ENCODE results near the gene CYP1B1.
A peak's percentile ranks its signal among the peaks of the same experiment; 100 is the strongest.

The CYP1B1 gene

GRCh38 chr2:38120264-38120592 is 44.3 kb upstream of the CYP1B1 start:
- no peaks in the 10 kb centered on the region for H3K4me1 ChIP-seq (ENCODE audit: control insufficient read depth, low read depth, low read length)
- H3K9ac ChIP-seq (ENCODE audit: low read length) = no peak overlapping the region
- no peak overlapping the region for H3K4me2 ChIP-seq (ENCODE audit: low read length)

DNA sequence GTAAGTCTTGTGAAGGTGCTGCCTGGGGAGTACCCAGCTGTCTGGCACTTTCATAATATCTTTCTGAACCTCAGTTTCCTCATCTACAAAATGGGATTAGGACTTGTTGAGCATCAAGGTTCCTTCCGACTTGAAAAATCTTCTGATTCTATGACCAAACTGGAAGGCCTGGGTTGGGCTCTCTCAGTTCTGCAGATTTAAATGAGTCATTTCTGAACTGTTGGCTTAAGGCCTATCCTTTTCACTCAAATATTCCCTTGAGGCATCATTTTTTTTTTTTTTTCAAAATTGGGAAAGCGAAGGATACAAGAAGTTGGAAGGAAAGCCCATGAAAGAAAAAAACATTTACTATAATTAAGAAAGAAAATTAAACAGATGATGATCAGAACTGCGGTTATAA is 40.8 kb upstream of the CYP1B1 start:
- Histone ChIP-seq H3K79me1 (ENCODE audit: low read length) (no peaks in the 10 kb centered on the region), H3K79me2 (ENCODE audit: control insufficient read depth, insufficient read depth, low read length) (no peaks in the 10 kb centered on the region), H3K36me3 (ENCODE audit: control insufficient read depth, insufficient read depth, low read length) (no peaks in the 10 kb centered on the region), H4K5ac (ENCODE audit: low read length) (no peak overlapping the region), H3K4me1 (ENCODE audit: control insufficient read depth, low read depth, low read length) (no peaks in the 10 kb centered on the region), H2BK5ac (ENCODE audit: low read length) (no peak overlapping the region), H2AK5ac (ENCODE audit: low read length) (no peak overlapping the region), H3K4me2 (ENCODE audit: low read length) (no peak overlapping the region), H3K23ac (ENCODE audit: low read length) (no peak overlapping the region), H4K8ac (ENCODE audit: low read depth, low read length) (no peak overlapping the region), H3K9ac (ENCODE audit: low read length) (no peak overlapping the region), H3K27ac (ENCODE audit: low read depth, low read length) (no peak overlapping the region), H3K18ac (ENCODE audit: low read length) (no peak overlapping the region), H2BK15ac (replicated peaks; ENCODE audit: low read depth) (no peak overlapping the region), H3K27me3 (ENCODE audit: insufficient read depth, low read length, poor library complexity) (no peaks in the 10 kb centered on the region), H3K4me3 (ENCODE audit: low read length) (no peak overlapping the region), H3K4ac (ENCODE audit: low read depth, low read length) (no peak overlapping the region), H3K56ac (ENCODE audit: low read length) (no peak overlapping the region), H2BK120ac (ENCODE audit: low read depth, low read length) (no peak overlapping the region)
- DNase-seq = no peak
- no CpG with 5 or more reads among the region's 3 CpGs for WGBS (ENCODE audit: extremely low coverage, insufficient coverage, low lambda C conversion rate)

More at GRCh38 chr2:38120264-38120592, 44.3 kb upstream of the CYP1B1 start:
- H2BK5ac ChIP-seq (ENCODE audit: low read length) = no peak overlapping the region
- H4K5ac ChIP-seq (ENCODE audit: low read length) = no peak overlapping the region
- no peak overlapping the region for H2BK120ac ChIP-seq (ENCODE audit: low read depth, low read length)
- no peak overlapping the region for H2AK5ac ChIP-seq (ENCODE audit: low read length)
- H2BK15ac ChIP-seq (replicated peaks; ENCODE audit: low read depth) = no peak overlapping the region
- no peaks in the 10 kb centered on the region for H3K79me1 ChIP-seq (ENCODE audit: low read length)
- H3K23ac ChIP-seq (ENCODE audit: low read length) = no peak overlapping the region
- H3K27ac ChIP-seq (ENCODE audit: low read depth, low read length) = no peak overlapping the region
- H3K27me3 ChIP-seq (ENCODE audit: insufficient read depth, low read length, poor library complexity) = no peaks in the 10 kb centered on the region
- no CpG with 5 or more reads among the region's 2 CpGs for WGBS (ENCODE audit: extremely low coverage, insufficient coverage, low lambda C conversion rate)
- H3K4me3 ChIP-seq (ENCODE audit: low read length) = no peak overlapping the region
- DNase-seq = no peak
- no peaks in the 10 kb centered on the region for H3K36me3 ChIP-seq (ENCODE audit: control insufficient read depth, insufficient read depth, low read length)
- H3K18ac ChIP-seq (ENCODE audit: low read length) = no peak overlapping the region
- no peak overlapping the region for H3K56ac ChIP-seq (ENCODE audit: low read length)
- H3K79me2 ChIP-seq (ENCODE audit: control insufficient read depth, insufficient read depth, low read length) = no peaks in the 10 kb centered on the region
- no peak overlapping the region for H3K4ac ChIP-seq (ENCODE audit: low read depth, low read length)
- H4K8ac ChIP-seq (ENCODE audit: low read depth, low read length) = no peak overlapping the region

DNA sequence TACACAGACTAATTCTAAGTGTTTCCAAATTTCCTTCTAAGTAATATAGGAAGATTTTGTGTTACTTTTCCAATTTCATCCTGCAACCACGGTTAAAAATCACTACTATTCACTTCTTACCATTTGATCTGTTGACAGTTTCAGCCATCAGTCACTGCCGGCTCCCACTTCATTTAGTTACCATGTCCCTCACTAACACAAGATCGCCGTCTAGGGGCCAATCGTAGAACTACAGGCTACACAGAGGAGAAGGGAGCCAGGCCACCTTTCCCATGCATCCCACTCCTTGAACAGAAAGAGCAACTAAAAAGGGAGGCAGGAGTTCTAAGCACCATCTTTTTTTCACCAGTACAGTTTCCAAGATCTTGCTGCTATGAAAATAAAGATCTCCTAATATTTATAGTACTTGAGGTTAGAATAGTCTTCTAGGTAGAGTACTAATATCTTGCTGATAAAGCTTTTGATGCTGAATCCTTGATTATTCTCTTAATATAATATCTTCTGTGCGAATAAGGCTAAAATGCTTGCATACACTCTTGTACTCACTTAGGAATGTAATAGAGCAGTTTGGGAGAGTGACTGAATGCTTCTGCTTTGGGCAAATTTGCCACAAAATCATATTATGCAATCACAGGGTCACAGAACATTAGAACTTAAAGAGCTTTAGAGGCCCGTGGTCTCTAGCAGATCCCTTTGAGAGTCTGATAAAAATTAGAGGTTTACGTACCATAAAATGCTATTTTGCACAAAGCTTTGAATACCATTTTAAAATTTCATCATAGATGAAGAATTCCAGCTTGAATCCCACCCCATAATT is 39.5 kb upstream of the CYP1B1 start:
- no peak overlapping the region for H3K4me3 ChIP-seq (ENCODE audit: low read length)
- DNase-seq = peak; percentile 91
- no peak overlapping the region for H2BK120ac ChIP-seq (ENCODE audit: low read depth, low read length)
- peak overlapping the region; percentile 45 for H3K18ac ChIP-seq (ENCODE audit: low read length)
- no peak overlapping the region for H3K56ac ChIP-seq (ENCODE audit: low read length)
- no peak overlapping the region for H3K9ac ChIP-seq (ENCODE audit: low read length)
- no peaks in the 10 kb centered on the region for H3K27me3 ChIP-seq (ENCODE audit: insufficient read depth, low read length, poor library complexity)
- no peak overlapping the region for H3K4ac ChIP-seq (ENCODE audit: low read depth, low read length)
- no peak overlapping the region for H2BK5ac ChIP-seq (ENCODE audit: low read length)
- no CpG with 5 or more reads among the region's 8 CpGs for WGBS (ENCODE audit: extremely low coverage, insufficient coverage, low lambda C conversion rate)
- no peaks in the 10 kb centered on the region for H3K36me3 ChIP-seq (ENCODE audit: control insufficient read depth, insufficient read depth, low read length)
- H3K4me1 ChIP-seq (ENCODE audit: control insufficient read depth, low read depth, low read length) = no peaks in the 10 kb centered on the region
- H2BK15ac ChIP-seq (replicated peaks; ENCODE audit: low read depth) = peak overlapping the region; percentile 59
- H4K8ac ChIP-seq (ENCODE audit: low read depth, low read length) = no peak overlapping the region
- no peak overlapping the region for H4K5ac ChIP-seq (ENCODE audit: low read length)
- no peak overlapping the region for H3K27ac ChIP-seq (ENCODE audit: low read depth, low read length)
- H3K79me2 ChIP-seq (ENCODE audit: control insufficient read depth, insufficient read depth, low read length) = no peaks in the 10 kb centered on the region
- no peak overlapping the region for H2AK5ac ChIP-seq (ENCODE audit: low read length)
- H3K4me2 ChIP-seq (ENCODE audit: low read length) = no peak overlapping the region
- no peaks in the 10 kb centered on the region for H3K79me1 ChIP-seq (ENCODE audit: low read length)
- H3K23ac ChIP-seq (ENCODE audit: low read length) = no peak overlapping the region

- no peak overlapping the region for H2BK120ac ChIP-seq (ENCODE audit: low read depth, low read length)
- H3K4me3 ChIP-seq (ENCODE audit: low read length) = no peak overlapping the region
- no peak overlapping the region for H3K4me2 ChIP-seq (ENCODE audit: low read length)
- H4K8ac ChIP-seq (ENCODE audit: low read depth, low read length) = no peak overlapping the region
- peak overlapping the region; percentile 12 for H2BK5ac ChIP-seq (ENCODE audit: low read length)
- H4K5ac ChIP-seq (ENCODE audit: low read length) = no peak overlapping the region
- no peak for DNase-seq
- WGBS (ENCODE audit: extremely low coverage, insufficient coverage, low lambda C conversion rate) = no CpG with 5 or more reads among the region's 4 CpGs
- H2BK15ac ChIP-seq (replicated peaks; ENCODE audit: low read depth) = no peak overlapping the region
- no peaks in the 10 kb centered on the region for H3K27me3 ChIP-seq (ENCODE audit: insufficient read depth, low read length, poor library complexity)
- H3K27ac ChIP-seq (ENCODE audit: low read depth, low read length) = no peak overlapping the region
- H3K36me3 ChIP-seq (ENCODE audit: control insufficient read depth, insufficient read depth, low read length) = no peaks in the 10 kb centered on the region
- peak overlapping the region; percentile 6 for H2AK5ac ChIP-seq (ENCODE audit: low read length)
- H3K4ac ChIP-seq (ENCODE audit: low read depth, low read length) = peak overlapping the region; percentile 22
- H3K23ac ChIP-seq (ENCODE audit: low read length) = no peak overlapping the region
- no peaks in the 10 kb centered on the region for H3K4me1 ChIP-seq (ENCODE audit: control insufficient read depth, low read depth, low read length)
- H3K56ac ChIP-seq (ENCODE audit: low read length) = peak overlapping the region; percentile 4
- H3K79me1 ChIP-seq (ENCODE audit: low read length) = no peaks in the 10 kb centered on the region
- no peak overlapping the region for H3K18ac ChIP-seq (ENCODE audit: low read length)
- H3K9ac ChIP-seq (ENCODE audit: low read length) = no peak overlapping the region
- H3K79me2 ChIP-seq (ENCODE audit: control insufficient read depth, insufficient read depth, low read length) = no peaks in the 10 kb centered on the region
Measured at GRCh38 chr2:38113981-38114708, 38.2 kb upstream of the CYP1B1 start.

DNA sequence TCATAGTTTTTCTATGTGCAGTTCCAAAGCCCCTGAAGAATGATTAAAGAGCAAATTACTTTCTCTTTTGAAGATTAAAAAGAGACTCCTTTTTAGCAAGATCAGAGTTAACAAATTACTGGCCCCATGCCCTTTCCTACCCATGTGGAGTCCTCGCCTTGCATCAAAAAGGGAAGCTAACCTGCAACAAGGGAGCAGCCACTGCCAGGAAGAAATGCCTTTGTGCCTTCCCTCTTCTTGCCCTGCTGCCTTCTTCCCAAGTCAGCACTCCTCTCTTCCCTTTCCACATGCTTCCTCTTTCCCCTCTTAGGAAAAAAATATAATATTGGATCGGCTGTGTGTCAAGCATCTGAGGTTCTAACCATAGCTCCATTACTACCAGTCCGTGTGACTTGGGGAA is 37.1 kb upstream of the CYP1B1 start:
- no peak overlapping the region for H4K8ac ChIP-seq (ENCODE audit: low read depth, low read length)
- H3K27me3 ChIP-seq (ENCODE audit: insufficient read depth, low read length, poor library complexity) = no peaks in the 10 kb centered on the region
- no peak overlapping the region for H2BK5ac ChIP-seq (ENCODE audit: low read length)
- no peak overlapping the region for H2BK15ac ChIP-seq (replicated peaks; ENCODE audit: low read depth)
- no peak overlapping the region for H4K5ac ChIP-seq (ENCODE audit: low read length)
- no peak overlapping the region for H3K4me3 ChIP-seq (ENCODE audit: low read length)
- H3K27ac ChIP-seq (ENCODE audit: low read depth, low read length) = no peak overlapping the region
- no peak for DNase-seq
- no peak overlapping the region for H3K4ac ChIP-seq (ENCODE audit: low read depth, low read length)
- H3K4me1 ChIP-seq (ENCODE audit: control insufficient read depth, low read depth, low read length) = peaks cover 2% of the 10 kb centered on the region
- no CpG with 5 or more reads among the region's 3 CpGs for WGBS (ENCODE audit: extremely low coverage, insufficient coverage, low lambda C conversion rate)
- H3K79me2 ChIP-seq (ENCODE audit: control insufficient read depth, insufficient read depth, low read length) = no peaks in the 10 kb centered on the region
- no peaks in the 10 kb centered on the region for H3K36me3 ChIP-seq (ENCODE audit: control insufficient read depth, insufficient read depth, low read length)
- no peak overlapping the region for H2AK5ac ChIP-seq (ENCODE audit: low read length)
- H2BK120ac ChIP-seq (ENCODE audit: low read depth, low read length) = no peak overlapping the region
- H3K56ac ChIP-seq (ENCODE audit: low read length) = no peak overlapping the region
- no peak overlapping the region for H3K23ac ChIP-seq (ENCODE audit: low read length)
- H3K18ac ChIP-seq (ENCODE audit: low read length) = no peak overlapping the region
- H3K79me1 ChIP-seq (ENCODE audit: low read length) = no peaks in the 10 kb centered on the region
- H3K4me2 ChIP-seq (ENCODE audit: low read length) = no peak overlapping the region
- H3K9ac ChIP-seq (ENCODE audit: low read length) = no peak overlapping the region

Measured in mesendoderm (in vitro differentiated cells).